HFF-Myc (cell line): ENCODE data around the gene ZMIZ1.

Experiments used
- DNase-seq: peaks from one replicate; pipeline ENCODE4 v3.0.0-alpha.2; 2011; ENCODE audit warnings: low read depth; ENCODE audit errors: extremely low read depth
- H3K4me3 ChIP-seq: replicated peaks from 2 replicates; pipeline ENCODE4 v1.5.1; 2011; ENCODE audit warnings: low read depth, mild to moderate bottlenecking, control low read depth, low read length
- TF ChIP-seq, protein P1 (sequence below): IDR thresholded peaks from 2 replicates; pipeline ENCODE4 v1.5.1; 2012; ENCODE audit warnings: mild to moderate bottlenecking, low read depth, low read length, control low read depth; ENCODE audit errors: missing control alignments

Gene ZMIZ1

DNA sequence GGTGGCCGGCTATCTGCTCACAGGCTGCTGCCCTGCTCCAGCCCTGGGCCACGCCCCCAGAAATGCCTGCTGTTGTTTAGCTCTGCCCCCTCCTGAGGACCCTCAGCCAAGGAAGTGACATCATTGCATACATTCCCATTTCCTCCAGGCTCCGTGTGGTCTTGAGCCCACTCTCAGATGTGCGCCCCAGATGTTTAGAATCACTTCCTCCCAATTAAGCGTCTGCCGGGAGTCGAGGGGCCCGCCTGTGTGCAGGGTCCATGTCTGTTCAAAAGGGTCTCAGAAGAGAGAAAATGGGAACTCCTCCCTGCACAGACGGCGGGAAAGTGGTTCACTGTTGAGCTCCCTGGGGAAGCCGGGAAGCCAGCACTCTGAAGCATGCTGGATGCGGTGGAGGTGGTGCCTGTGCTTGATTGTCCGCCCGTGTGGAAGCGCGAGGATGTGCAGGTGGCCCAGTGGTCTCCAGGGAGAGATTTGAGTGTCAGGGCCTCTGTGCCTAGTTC, 161.6 kb downstream of the ZMIZ1 start:
- H3K4me3 ChIP-seq: no peak overlapping the region
- no peak for DNase-seq
- TF ChIP-seq, protein P1, sequence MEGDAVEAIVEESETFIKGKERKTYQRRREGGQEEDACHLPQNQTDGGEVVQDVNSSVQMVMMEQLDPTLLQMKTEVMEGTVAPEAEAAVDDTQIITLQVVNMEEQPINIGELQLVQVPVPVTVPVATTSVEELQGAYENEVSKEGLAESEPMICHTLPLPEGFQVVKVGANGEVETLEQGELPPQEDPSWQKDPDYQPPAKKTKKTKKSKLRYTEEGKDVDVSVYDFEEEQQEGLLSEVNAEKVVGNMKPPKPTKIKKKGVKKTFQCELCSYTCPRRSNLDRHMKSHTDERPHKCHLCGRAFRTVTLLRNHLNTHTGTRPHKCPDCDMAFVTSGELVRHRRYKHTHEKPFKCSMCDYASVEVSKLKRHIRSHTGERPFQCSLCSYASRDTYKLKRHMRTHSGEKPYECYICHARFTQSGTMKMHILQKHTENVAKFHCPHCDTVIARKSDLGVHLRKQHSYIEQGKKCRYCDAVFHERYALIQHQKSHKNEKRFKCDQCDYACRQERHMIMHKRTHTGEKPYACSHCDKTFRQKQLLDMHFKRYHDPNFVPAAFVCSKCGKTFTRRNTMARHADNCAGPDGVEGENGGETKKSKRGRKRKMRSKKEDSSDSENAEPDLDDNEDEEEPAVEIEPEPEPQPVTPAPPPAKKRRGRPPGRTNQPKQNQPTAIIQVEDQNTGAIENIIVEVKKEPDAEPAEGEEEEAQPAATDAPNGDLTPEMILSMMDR: no peak

DNA sequence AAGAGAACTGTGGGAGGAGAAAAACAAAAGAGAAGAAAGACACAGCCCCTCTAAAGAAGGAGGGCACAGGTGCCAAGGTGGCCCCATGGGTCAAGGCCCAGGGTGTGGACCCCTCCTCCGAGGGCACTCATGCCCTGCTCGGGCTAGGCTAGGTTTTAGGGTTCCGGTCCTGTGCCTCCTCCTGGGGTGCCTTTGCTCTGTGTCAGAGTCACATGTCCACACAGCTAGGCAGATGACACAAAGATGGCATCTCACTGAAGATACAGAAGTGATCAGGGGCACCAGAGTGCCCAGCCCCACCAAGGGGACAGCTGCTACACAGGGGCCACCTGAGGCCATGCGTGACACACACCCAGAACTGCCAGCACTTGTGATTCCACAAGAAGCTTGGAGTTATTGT, 162.1 kb downstream of the ZMIZ1 start:
- H3K4me3 ChIP-seq: no peak overlapping the region
- DNase-seq: no peak
- TF ChIP-seq, protein P1: no peak

DNA sequence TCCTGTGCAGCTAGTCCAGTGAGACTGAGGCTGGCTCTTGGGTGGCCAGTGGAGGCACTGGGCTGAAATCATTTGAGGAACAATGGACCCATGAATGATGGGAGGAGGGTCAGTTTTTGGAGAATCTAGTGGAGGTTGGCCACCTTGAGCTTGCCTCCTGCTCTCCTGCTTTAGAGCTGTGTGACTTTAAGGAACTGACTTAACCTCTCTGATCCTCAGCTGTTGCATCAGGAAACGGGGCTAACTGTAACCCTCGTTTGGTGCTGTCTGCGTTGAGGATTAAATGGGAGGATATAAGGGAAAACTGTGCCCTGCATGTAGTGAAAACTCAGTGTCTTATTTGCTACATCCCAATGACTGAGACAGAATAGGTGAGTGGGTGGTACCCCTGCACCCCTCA, 163.1 kb downstream of the ZMIZ1 start:
- H3K4me3 ChIP-seq: no peak overlapping the region
- DNase-seq: no peak

DNA sequence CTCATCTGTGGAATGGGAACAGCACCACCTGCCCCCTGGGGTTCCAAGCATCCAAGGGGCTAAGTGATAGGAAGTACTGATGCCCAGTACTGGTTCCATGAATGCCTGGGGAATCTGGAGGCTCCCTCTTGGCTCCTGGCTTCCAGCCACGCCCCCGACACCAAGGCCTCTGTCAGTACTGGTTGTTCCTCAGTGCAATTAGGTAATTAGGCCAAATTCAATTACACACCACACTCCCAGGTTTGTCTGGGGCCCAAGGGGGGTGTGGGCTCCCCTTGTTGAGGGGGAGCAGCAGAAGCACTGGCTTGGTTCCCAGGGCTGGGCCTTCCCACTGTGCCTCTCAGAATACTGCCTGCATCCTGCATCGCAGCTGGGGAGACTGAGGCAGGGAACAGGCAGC, 164.1 kb downstream of the ZMIZ1 start:
- no peak for DNase-seq
- TF ChIP-seq, protein P1: no peak

More for the DNA sequence above, 163.1 kb downstream of the ZMIZ1 start:
- TF ChIP-seq, protein P1: no peak

DNA sequence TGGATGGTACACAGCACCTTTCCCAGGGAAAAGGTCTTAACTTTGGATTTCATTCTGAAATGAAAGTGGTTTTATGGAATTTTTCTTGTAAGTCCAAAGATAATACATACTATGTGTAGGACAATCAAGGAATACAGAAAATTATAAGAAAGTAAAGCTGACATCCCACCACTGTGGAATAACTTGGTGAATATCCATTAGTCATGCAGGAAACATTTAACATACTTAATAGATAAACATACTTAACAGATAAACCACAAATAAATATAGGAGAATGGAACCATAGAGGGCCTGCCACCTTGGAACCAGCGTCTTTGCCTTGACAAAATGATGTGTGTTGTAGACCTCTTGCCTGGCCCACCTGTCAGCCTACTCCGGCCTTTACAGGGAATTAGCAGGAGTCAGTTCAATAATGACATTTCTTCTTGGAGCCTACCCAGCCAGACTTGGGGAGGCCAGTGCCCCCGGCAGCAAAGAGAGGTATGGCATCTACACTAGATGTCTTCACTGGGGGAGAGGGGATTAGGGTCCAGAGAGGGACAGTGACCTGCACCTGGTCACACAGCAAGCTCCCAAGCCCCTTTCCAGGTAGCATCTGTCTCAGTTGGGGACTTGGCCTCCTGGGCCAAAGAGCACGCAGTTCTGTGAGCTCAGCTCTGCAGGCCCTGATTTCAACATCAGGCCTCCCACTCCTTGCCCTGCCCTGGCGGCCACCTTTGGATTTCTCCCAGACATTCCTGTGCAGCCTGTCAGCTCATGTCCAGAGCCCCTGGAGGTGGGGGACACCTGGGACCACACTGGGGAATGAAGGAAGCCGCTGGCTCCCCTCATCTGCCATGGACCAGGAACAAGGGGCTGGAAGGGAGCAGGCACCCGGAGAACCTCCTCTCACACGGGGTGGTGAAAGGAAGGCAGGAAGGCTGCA, 165.9 kb downstream of the ZMIZ1 start:
- DNase-seq: no peak
- TF ChIP-seq, protein P1: no peak
- H3K4me3 ChIP-seq: no peak overlapping the region

More for the DNA sequence above, 164.1 kb downstream of the ZMIZ1 start:
- H3K4me3 ChIP-seq: no peak overlapping the region

DNA sequence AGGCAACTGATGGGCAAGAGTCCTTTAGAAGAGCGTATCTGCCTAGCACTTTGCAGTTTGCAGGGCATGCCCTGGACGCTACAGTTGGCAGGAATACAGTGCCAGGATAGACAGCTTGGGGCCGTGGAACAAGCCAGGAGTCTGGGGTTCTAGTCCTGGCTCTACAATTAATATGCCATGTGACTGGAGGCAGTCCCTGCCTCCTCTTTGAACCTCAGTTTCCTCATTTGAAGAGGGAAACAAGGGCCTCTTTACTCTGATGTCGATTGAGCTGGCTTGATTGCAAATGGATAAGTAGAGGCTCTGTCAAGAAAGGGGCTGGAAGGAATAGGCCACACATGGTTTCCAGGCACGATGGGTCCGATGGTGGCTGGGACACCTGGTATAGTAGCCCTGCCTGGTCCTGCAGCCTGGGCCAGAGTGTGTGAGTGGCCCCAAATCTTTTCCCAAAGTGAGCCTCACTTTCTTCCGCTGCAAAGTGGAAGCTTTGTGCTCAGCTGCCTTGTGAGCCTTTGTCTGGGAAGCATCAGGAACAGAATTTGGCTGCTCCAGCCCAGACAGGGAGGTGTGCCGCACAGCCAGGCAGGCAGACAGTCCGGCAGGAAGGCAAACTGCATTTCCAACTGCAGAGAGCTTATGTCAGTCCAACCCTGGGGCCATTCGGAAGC, 167.1 kb downstream of the ZMIZ1 start:
- TF ChIP-seq, protein P1: no peak
- DNase-seq: no peak
- H3K4me3 ChIP-seq: no peak overlapping the region
